Bronchial epithelial cell (primary cell): Measurements from ENCODE around the gene PSMD14. TPM values are rescaled to one million over a fixed set of nuclear protein-coding genes. Genes with fewer than 3 reads are reported as not detected.

Experiments
- DNase-seq: peaks from one replicate; pipeline ENCODE4 v3.0.0-alpha.2; 2010; ENCODE audit warnings: low read depth
- FAIRE-seq: peaks from 2 replicates; lab custom pipeline; 2011; peaks lifted over from hg19 to GRCh38; lab: Jason Lieb, UNC
- H3K27me3 ChIP-seq: 2 replicates; pipeline ENCODE4 v1.5.1; 2011; ENCODE audit warnings: low read length; ENCODE audit not compliant: control insufficient read depth, insufficient read depth
- H3K36me3 ChIP-seq: 2 replicates; pipeline ENCODE4 v1.5.1; 2011; ENCODE audit warnings: low read length; ENCODE audit not compliant: control insufficient read depth, insufficient read depth
- H3K4me3 ChIP-seq: 2 replicates; pipeline ENCODE4 v1.5.1; 2011; ENCODE audit warnings: mild to moderate bottlenecking, low read depth, low read length, control low read depth
- total RNA-seq: library from RNA; depleted of rRNA; stranded (reverse); fragments of >200 nt; gene quantifications from 2 replicates; pipeline ENCODE4 v1.2.1, GENCODE V29; 2014
- TF ChIP-seq, protein P1 (sequence below): IDR thresholded peaks from 2 replicates; pipeline ENCODE4 v1.5.1; 2011; ENCODE audit warnings: mild to moderate bottlenecking, moderate library complexity, low read length, control low read depth, inconsistent platforms; ENCODE audit not compliant: insufficient read depth, severe bottlenecking

PSMD14 gene
- total RNA-seq, 1 donor from 2014 or later, result 156 TPM

DNA sequence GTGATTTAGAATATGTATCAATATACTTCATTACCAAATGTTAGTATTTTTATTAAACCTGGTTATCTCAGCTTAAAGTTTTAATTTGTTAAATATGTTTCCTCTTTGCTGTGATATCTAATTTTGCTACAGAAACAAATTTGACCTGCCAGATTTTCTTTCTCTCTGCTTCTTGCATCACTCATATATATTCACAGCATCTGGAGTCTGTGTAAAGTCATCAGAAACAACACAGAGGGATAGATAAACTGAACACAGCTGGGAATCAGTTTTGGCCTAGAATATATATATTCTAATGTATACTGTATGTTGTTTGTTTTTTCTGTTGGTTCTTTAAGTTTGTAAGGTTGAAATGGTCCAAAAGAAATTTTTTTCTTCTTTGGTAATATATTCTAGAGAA lies 8.5 kb downstream of the PSMD14 start:
- H3K4me3 ChIP-seq, result no peak overlapping the region
- H3K36me3 ChIP-seq, result no peaks in the 10 kb centered on the region
- TF ChIP-seq, protein P1, sequence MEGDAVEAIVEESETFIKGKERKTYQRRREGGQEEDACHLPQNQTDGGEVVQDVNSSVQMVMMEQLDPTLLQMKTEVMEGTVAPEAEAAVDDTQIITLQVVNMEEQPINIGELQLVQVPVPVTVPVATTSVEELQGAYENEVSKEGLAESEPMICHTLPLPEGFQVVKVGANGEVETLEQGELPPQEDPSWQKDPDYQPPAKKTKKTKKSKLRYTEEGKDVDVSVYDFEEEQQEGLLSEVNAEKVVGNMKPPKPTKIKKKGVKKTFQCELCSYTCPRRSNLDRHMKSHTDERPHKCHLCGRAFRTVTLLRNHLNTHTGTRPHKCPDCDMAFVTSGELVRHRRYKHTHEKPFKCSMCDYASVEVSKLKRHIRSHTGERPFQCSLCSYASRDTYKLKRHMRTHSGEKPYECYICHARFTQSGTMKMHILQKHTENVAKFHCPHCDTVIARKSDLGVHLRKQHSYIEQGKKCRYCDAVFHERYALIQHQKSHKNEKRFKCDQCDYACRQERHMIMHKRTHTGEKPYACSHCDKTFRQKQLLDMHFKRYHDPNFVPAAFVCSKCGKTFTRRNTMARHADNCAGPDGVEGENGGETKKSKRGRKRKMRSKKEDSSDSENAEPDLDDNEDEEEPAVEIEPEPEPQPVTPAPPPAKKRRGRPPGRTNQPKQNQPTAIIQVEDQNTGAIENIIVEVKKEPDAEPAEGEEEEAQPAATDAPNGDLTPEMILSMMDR, result no peak
- DNase-seq, result no peak
- no peaks in the 10 kb centered on the region for H3K27me3 ChIP-seq
- no peak for FAIRE-seq

DNA sequence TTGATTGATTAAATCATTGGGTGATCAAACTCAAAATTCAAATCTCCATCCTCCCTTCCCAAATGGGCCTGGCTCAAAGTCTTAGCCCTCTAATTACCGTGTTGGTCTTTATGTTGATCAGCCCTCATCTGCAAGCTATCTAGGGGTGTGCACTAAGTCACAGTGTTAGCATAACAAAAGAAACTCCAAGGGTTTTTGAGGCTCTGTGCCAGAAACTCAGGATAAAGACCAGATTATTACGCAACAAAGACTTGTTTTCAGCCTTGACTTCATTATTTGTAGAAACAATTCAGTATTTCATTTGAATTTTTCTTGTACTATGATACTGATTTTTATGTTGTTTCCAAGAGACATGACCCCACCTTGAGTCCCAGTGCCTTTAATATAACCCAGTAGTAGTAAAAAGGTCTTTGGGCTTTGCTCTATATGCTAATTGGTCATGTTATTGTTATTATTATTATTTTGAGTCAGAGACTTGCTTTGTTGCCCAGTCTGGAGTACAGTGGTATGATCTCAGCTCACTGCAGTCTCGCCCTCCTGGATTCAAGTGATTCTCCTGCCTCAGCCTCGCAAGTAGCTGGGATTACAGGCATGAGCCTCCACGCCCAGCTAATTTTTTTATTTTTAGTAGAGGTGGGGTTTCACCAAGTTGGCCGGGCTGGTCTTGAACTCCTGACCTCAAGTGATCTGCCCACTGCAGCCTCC lies 13.9 kb downstream of the PSMD14 start:
- H3K4me3 ChIP-seq, result no peak overlapping the region
- H3K27me3 ChIP-seq, result no peaks in the 10 kb centered on the region
- peaks cover 1% of the 10 kb centered on the region for H3K36me3 ChIP-seq
- DNase-seq (peak; percentile 8), FAIRE-seq (no peak)
- TF ChIP-seq, protein P1, result no peak

DNA sequence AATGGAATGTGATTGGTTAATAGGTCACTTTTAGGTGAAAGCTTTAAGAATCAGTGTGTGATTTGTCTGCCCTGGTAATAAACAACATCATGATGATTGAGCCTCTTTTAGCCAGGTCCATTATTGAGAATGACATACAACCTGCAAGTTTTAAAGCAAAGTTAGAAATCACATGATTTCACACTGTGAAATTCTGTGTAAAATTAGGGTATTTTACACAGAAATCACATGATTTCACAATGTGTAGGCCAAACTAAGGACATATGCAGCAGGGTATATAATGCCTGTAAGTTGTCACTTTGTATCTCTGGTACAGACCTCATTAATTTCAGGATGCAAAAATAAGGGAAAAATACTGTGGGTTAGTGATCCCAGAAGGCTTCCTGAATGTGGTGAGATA lies 16.7 kb downstream of the PSMD14 start:
- no peak for FAIRE-seq
- TF ChIP-seq, protein P1, result no peak
- H3K4me3 ChIP-seq, result no peak overlapping the region
- DNase-seq, result no peak
- peaks cover 1% of the 10 kb centered on the region for H3K36me3 ChIP-seq
- no peaks in the 10 kb centered on the region for H3K27me3 ChIP-seq

DNA sequence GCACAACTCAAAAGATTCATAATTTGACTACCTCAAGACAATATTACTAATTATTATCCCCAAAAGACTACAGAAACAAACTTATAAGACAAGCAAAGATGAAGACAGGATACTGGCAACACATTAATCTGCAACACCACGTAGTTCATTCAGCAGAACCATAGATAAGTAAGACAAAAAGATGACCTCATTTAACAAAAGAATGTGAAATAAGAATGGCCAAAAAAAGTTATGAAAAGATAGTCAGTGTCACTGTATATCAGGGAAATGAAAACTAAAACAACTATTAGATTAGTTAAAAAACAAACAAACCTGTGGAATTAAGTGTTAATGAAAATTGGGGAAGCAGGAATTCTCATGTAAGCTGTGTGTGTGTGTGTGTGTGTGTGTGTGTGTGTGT lies 19.4 kb downstream of the PSMD14 start:
- FAIRE-seq, result no peak
- Histone ChIP-seq H3K36me3 (no peaks in the 10 kb centered on the region), H3K4me3 (no peak overlapping the region), H3K27me3 (no peaks in the 10 kb centered on the region)
- DNase-seq, result no peak
- TF ChIP-seq, protein P1, result no peak

DNA sequence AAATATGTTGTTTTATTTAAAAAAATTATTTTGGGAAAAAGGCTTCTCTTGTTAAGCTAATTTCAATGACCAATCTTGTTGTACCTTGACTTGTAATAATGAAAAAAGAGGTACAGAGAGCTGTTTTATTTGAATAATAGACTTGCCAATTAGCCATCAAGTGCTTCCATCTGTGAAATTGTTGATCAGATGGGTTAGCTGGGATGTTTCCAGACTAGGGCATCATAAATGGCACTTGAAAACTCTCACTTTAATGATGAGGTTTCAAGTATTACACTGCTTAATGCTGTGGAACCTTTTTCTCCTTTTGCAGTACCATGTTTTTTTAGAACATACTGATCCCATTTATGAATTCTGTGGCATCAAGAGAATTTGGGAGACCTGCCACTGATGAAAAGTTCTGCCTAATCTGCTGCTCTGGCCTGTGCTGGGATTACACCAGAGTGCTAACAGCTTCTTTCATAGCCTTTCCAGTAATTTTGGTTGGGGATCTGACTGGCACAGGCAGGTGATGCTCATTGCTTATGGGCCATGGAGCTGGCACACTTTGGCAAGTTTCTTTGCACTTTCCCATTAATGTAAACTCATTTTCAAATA lies 24.2 kb downstream of the PSMD14 start:
- FAIRE-seq, result no peak
- Histone ChIP-seq H3K27me3 (no peaks in the 10 kb centered on the region), H3K36me3 (no peaks in the 10 kb centered on the region), H3K4me3 (no peak overlapping the region)
- DNase-seq, result no peak
- TF ChIP-seq, protein P1, result no peak
